Measurements from ENCODE around the gene OR1F1. TPM values are rescaled to one million over a fixed set of nuclear protein-coding genes. Genes with fewer than 3 reads are reported as not detected.
"Not testable (repeated sequence)": the region's sequence is repeated elsewhere in the genome, so short reads cannot be mapped to it uniquely, and the experiment has no call there.

Gene OR1F1
- total and polyA plus RNA-seq, 8 donors, result not detected

- Histone ChIP-seq H3K27ac (no peak overlapping the region), H3K4me3 (no peak overlapping the region), H3K9me3 (no peaks in the 10 kb centered on the region), H3K4me1 (no peaks in the 10 kb centered on the region), H3K27me3 (peaks cover 29 to 79% of the 10 kb centered on the region in 2 donors), H3K36me3 (no peaks in the 10 kb centered on the region)
- intact Hi-C loops (cut with DNase I), result no loop called here
- DNase-seq (no peak), ATAC-seq (no peak)
- TF ChIP-seq CTCF (IDR thresholded peaks at IDR 0.05), result no peak
Measured at GRCh38 chr16:3198334-3199072, 10.5 kb downstream of the OR1F1 start.

GRCh38 chr16:3202903-3203539 lies 15.0 kb downstream of the OR1F1 start:
- ATAC-seq, result no peak
- H3K27ac ChIP-seq, result no peak overlapping the region
- no peak for TF ChIP-seq CTCF (IDR thresholded peaks at IDR 0.05)
- DNase-seq, result no peak
- H3K4me3 ChIP-seq, result no peak overlapping the region
- peaks cover 0 to 56% of the 10 kb centered on the region in 2 donors for H3K27me3 ChIP-seq
- H3K36me3 ChIP-seq, result no peaks in the 10 kb centered on the region
- intact Hi-C loops (cut with DNase I), result no loop called here
- peaks cover 0 to 31% of the 10 kb centered on the region in 2 donors for H3K9me3 ChIP-seq
- no peaks in the 10 kb centered on the region for H3K4me1 ChIP-seq

DNA sequence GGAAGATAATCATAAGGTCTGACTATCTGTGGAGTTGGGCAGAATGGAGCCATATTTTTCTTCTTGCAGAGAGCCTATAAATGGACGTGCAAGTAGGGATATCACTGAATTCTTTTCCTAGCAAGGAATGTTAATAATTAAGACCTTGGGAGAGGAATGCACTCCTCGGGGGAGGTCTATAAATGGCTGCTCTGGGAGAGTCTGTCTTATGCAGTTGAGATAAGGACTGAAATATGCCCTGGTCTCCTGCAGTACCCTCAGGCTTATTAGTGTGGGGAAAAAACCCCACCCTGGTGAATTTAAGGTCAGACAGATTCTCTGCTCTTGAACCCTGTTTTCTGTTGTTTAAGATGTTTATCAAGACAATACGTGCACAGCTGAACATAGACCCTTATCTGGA lies 17.9 kb downstream of the OR1F1 start:
- H3K27me3 ChIP-seq, result peaks cover 0 to 52% of the 10 kb centered on the region in 2 donors
- H3K36me3 ChIP-seq; H3K27ac ChIP-seq; DNase-seq; ATAC-seq; intact Hi-C loops (cut with DNase I); H3K4me1 ChIP-seq; H3K4me3 ChIP-seq: not testable (repeated sequence)
- H3K9me3 ChIP-seq, result peaks cover 0 to 33% of the 10 kb centered on the region in 2 donors

GRCh38 chr16:3207086-3207953 lies 19.3 kb downstream of the OR1F1 start:
- TF ChIP-seq CTCF (IDR thresholded peaks at IDR 0.05), result no peak
- Histone ChIP-seq H3K9me3 (peaks cover 0 to 33% of the 10 kb centered on the region in 2 donors), H3K27me3 (peaks cover 0 to 46% of the 10 kb centered on the region in 2 donors), H3K36me3 (no peaks in the 10 kb centered on the region), H3K27ac (no peak overlapping the region), H3K4me1 (no peaks in the 10 kb centered on the region), H3K4me3 (no peak overlapping the region)
- intact Hi-C loops (cut with DNase I), result no loop called here
- no peak for ATAC-seq
- no peak for DNase-seq

DNA sequence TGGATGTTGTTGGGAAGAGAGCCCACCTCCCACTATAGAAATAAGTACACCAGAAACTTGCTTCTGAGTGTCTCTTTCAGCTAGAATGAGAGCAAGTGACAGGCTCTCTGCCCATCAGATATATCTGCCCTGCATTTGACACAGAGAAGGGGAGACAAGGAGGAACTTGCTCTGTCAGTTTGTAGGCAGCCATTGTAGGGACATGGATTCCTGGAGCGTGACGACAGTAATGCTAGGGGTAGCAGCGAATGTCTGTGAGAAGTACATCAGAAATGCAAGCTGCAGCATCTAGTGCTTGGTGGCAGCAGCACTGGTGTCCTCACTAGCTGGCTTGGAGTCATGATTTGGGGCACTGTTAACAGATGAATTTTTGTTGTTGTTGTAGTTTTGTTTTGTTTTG lies 24.0 kb downstream of the OR1F1 start:
- Histone ChIP-seq H3K27me3 (peaks cover 0 to 19% of the 10 kb centered on the region in 2 donors), H3K4me1 (peaks cover 0 to 11% of the 10 kb centered on the region in 2 donors), H3K9me3 (peaks cover 0 to 11% of the 10 kb centered on the region in 2 donors), H3K4me3 (no peak overlapping the region), H3K27ac (no peak overlapping the region), H3K36me3 (no peaks in the 10 kb centered on the region)
- no peak for TF ChIP-seq CTCF (IDR thresholded peaks at IDR 0.05)
- DNase-seq, result no peak
- intact Hi-C loops (cut with DNase I), result no loop called here
- ATAC-seq, result no peak
